Retinal pigment epithelial cell (primary cell): ENCODE results near the gene PTPRN2.

ENCODE experiments used
- DNase-seq: peaks from one replicate; pipeline ENCODE4 v3.0.0-alpha.2; 2010; ENCODE audit warnings: low read depth
- H3K4me3 ChIP-seq: 2 replicates; pipeline ENCODE4 v1.5.1; 2011; ENCODE audit warnings: mild to moderate bottlenecking, low read length, control low read depth, moderate library complexity
- CTCF ChIP-seq: conservative IDR thresholded peaks from 2 replicates; pipeline ENCODE4 v1.5.1; 2011; ENCODE audit warnings: low read depth, low read length, control low read depth, inconsistent platforms

The PTPRN2 gene

GRCh38 chr7:158532093-158532627 is 55.5 kb downstream of the PTPRN2 start:
- no peak for TF ChIP-seq CTCF
- H3K4me3 ChIP-seq = no peak overlapping the region
- DNase-seq = no peak

GRCh38 chr7:158531661-158532060 is 56.0 kb downstream of the PTPRN2 start:
- no peak for DNase-seq
- TF ChIP-seq CTCF = no peak
- H3K4me3 ChIP-seq = no peak overlapping the region

GRCh38 chr7:158530800-158531609 is 56.6 kb downstream of the PTPRN2 start:
- DNase-seq = no peak
- no peak for TF ChIP-seq CTCF
- H3K4me3 ChIP-seq = no peak overlapping the region

GRCh38 chr7:158529181-158530096 is 58.2 kb downstream of the PTPRN2 start:
- no peak for DNase-seq
- no peak overlapping the region for H3K4me3 ChIP-seq
- no peak for TF ChIP-seq CTCF

GRCh38 chr7:158527915-158528502 is 59.6 kb downstream of the PTPRN2 start:
- DNase-seq = no peak
- no peak overlapping the region for H3K4me3 ChIP-seq
- no peak for TF ChIP-seq CTCF

- DNase-seq = no peak
- no peak for TF ChIP-seq CTCF
- no peak overlapping the region for H3K4me3 ChIP-seq
These were observed 60.1 kb downstream of the PTPRN2 start for GRCh38 chr7:158527495-158527894.
